GM12878 (cell line): ENCODE data around the gene USP25. TPM values are rescaled to one million over a fixed set of nuclear protein-coding genes. Genes with fewer than 3 reads are reported as not detected.

Source experiments
- ATAC-seq: fragments of 200-7000 bp; cut with Tn5 transposase; 3 replicates; pipeline ENCODE4 v1.9.1; 2020; ENCODE audit warnings: mild to moderate bottlenecking, moderate library complexity
- BruUV-seq: library from RNA; stranded (reverse); fragments of 400-500 nt; replicated peaks from 2 replicates; lab custom pipeline; 2021; lab: Mats Ljungman, UMichigan
- CTCF ChIA-PET: fragments of 300-600 bp; sonication (Branson Sonifier 250); formaldehyde crosslinking; extraction: SDS; loops from one replicate; lab custom pipeline; 2021; ENCODE audit warnings: inconsistent platforms; lab: Yijun Ruan, JAX
- POLR2A ChIA-PET: fragments of 350-600 bp; formaldehyde crosslinking; extraction: SDS; loops from one replicate; lab custom pipeline; 2021; ENCODE audit warnings: inconsistent platforms; lab: Charles Lee
- RAD21 ChIA-PET: fragments of 300-600 bp; sonication (Branson Sonifier 250); formaldehyde crosslinking; loops from one replicate; lab custom pipeline; 2023; ENCODE audit warnings: antibody characterized with exemption; ENCODE audit not compliant: unreplicated experiment; lab: Charles Lee
- SMC1A ChIA-PET: fragments of 300-600 bp; sonication (Branson Sonifier 250); formaldehyde crosslinking; loops from one replicate; lab custom pipeline; 2023; ENCODE audit not compliant: unreplicated experiment, uncharacterized antibody; lab: Charles Lee
- DNase-seq: peaks from one replicate; pipeline ENCODE4 v3.0.0-alpha.2; 2011; ENCODE audit warnings: low read depth, low spot score
- FAIRE-seq: peaks from 3 replicates; lab custom pipeline; 2011; peaks lifted over from hg19 to GRCh38; lab: Jason Lieb, UNC
- H2AFZ ChIP-seq: 2 replicates; pipeline ENCODE4 v1.6.0; 2011; ENCODE audit warnings: low read depth, low read length, control low read depth; ENCODE audit not compliant: control insufficient read depth
- H3K27ac ChIP-seq: 2 replicates; pipeline ENCODE4 v1.5.1; 2011; ENCODE audit warnings: control low read depth; ENCODE audit not compliant: control insufficient read depth, insufficient read depth
- H3K27me3 ChIP-seq, 2 experiments: replicated peaks in 1 of 2; 2 replicates each; pipeline versions ENCODE4 v1.6.0 to v1.6.1; 2011; ENCODE audit warnings: low read length in 1 of 2; ENCODE audit not compliant: control insufficient read depth in 2 of 2, insufficient read depth in 2 of 2
- H3K36me3 ChIP-seq, 2 experiments: 2 replicates each; pipeline ENCODE4 v1.5.1; 2011; ENCODE audit warnings: low read length in 1 of 2; ENCODE audit not compliant: control insufficient read depth in 2 of 2, insufficient read depth in 2 of 2
- H3K4me1 ChIP-seq: 2 replicates; pipeline ENCODE4 v1.6.1; 2011; ENCODE audit warnings: mild to moderate bottlenecking, low read length, moderate library complexity, mixed read lengths; ENCODE audit not compliant: control insufficient read depth, insufficient read depth
- H3K4me2 ChIP-seq: 2 replicates; pipeline ENCODE4 v1.6.0; 2011; ENCODE audit warnings: control low read depth; ENCODE audit not compliant: control insufficient read depth, insufficient read depth
- H3K4me3 ChIP-seq: fragments of 200-600 bp; sonication (generic); 2 replicates; pipeline ENCODE4 v1.5.1; 2016
- H3K79me2 ChIP-seq: 2 replicates; pipeline ENCODE4 v1.6.0; 2011; ENCODE audit warnings: low read length; ENCODE audit not compliant: control insufficient read depth, insufficient read depth
- H3K9ac ChIP-seq: 2 replicates; pipeline ENCODE4 v1.8.0; 2011; ENCODE audit warnings: low read length, control low read depth, mixed read lengths; ENCODE audit not compliant: control insufficient read depth, insufficient read depth
- H3K9me3 ChIP-seq: replicated peaks from 3 replicates; pipeline ENCODE4 v1.5.1; 2011; ENCODE audit warnings: mild to moderate bottlenecking, low read length; ENCODE audit not compliant: control insufficient read depth, insufficient read depth
- H4K20me1 ChIP-seq: 2 replicates; pipeline ENCODE4 v1.6.0; 2011; ENCODE audit not compliant: control insufficient read depth, insufficient read depth
- BCL3 ChIP-seq: IDR thresholded peaks from 2 replicates; pipeline ENCODE4 v1.6.1; 2011; ENCODE audit warnings: borderline replicate concordance, low read depth, mild to moderate bottlenecking, moderate library complexity, low read length; ENCODE audit not compliant: insufficient read depth, poor library complexity, severe bottlenecking
- CHD4 ChIP-seq: fragments of 200-600 bp; sonication (generic); IDR thresholded peaks from 2 replicates; pipeline ENCODE4 v1.6.1; 2016; ENCODE audit warnings: mild to moderate bottlenecking
- ELK1 ChIP-seq: IDR thresholded peaks from 2 replicates; pipeline ENCODE4 v1.6.1; 2012; ENCODE audit warnings: low read depth, low read length, improper control_type of control experiment
- IRF3 ChIP-seq: fragments of 450-650 bp; IDR thresholded peaks from 2 replicates; pipeline ENCODE4 v1.6.1; 2014; ENCODE audit warnings: mild to moderate bottlenecking
- LARP7 ChIP-seq: fragments of 450-650 bp; IDR thresholded peaks from 2 replicates; pipeline ENCODE4 v1.6.1; 2017; ENCODE audit warnings: mild to moderate bottlenecking
- MEF2B ChIP-seq: fragments of 450-650 bp; IDR thresholded peaks from 2 replicates; pipeline ENCODE4 v1.6.1; 2018; ENCODE audit warnings: mild to moderate bottlenecking, moderate library complexity; ENCODE audit not compliant: partially characterized antibody, poor library complexity, severe bottlenecking
- MXI1 ChIP-seq: fragments of 150-350 bp; IDR thresholded peaks from 2 replicates; pipeline ENCODE4 v1.6.1; 2011; ENCODE audit warnings: low read depth, mild to moderate bottlenecking, inconsistent platforms, low read length, improper control_type of control experiment
- PAX5 ChIP-seq: IDR thresholded peaks from 2 replicates; pipeline ENCODE4 v1.6.1; 2011; ENCODE audit warnings: low read depth, low read length, borderline replicate concordance
- PRDM15 ChIP-seq: fragments of 450-650 bp; formaldehyde crosslinking; IDR thresholded peaks from 2 replicates; pipeline ENCODE4 v1.4.0; 2020; ENCODE audit warnings: mild to moderate bottlenecking, moderate library complexity
- REST ChIP-seq: IDR thresholded peaks from 2 replicates; pipeline ENCODE4 v1.6.1; 2012; ENCODE audit warnings: mild to moderate bottlenecking, low read depth, low read length
- SIN3A ChIP-seq: IDR thresholded peaks from 2 replicates; pipeline ENCODE4 v1.6.1; 2012; ENCODE audit warnings: low read depth, low read length, improper control_type of control experiment
- ZNF207 ChIP-seq: fragments of 450-650 bp; IDR thresholded peaks from 2 replicates; pipeline ENCODE4 v1.6.1; 2014; ENCODE audit warnings: antibody characterized with exemption, mild to moderate bottlenecking, borderline replicate concordance
- ZNF384 ChIP-seq: IDR thresholded peaks from 2 replicates; pipeline ENCODE4 v1.6.1; 2012; ENCODE audit warnings: low read depth, mild to moderate bottlenecking, low read length, improper control_type of control experiment, borderline replicate concordance
- WGBS: methylation state at CpG from one replicate; pipeline ENCODE4 v1.1.6; 2016; ENCODE audit warnings: low lambda C conversion rate; ENCODE audit not compliant: insufficient replicate concordance, insufficient coverage; ENCODE audit errors: missing lambda C conversion rate; 5-methylcytosine and 5-hydroxymethylcytosine counted together
- in situ Hi-C: fragments of 300-500 bp; cut with MboI; formaldehyde crosslinking; loops from 9 replicates; pipeline ENCODE4 v1.14.3; 2018; ENCODE audit warnings: mixed read lengths
- intact Hi-C: fragments of 100-400 bp; cut with micrococcal nuclease; formaldehyde crosslinking; loops from one replicate; pipeline ENCODE4 v1.14.2; 2022; ENCODE audit not compliant: unreplicated experiment
- polyA plus RNA-seq, 11 experiments: library from polyadenylated mRNA; depleted of rRNA in 4 of 11; unstranded in 6 of 11; stranded (reverse) in 5 of 11; fragments of >200 nt; fragmentation: Nextera tagmentation in 4 of 11; fragmentation: Illumina TruSeq in 1 of 11; extraction: Ambion mirVana in 4 of 11; extraction: Trizol in 1 of 11; gene quantifications; 1 replicate in 1 of 11; 2 replicates in 10 of 11; pipeline versions ENCODE4 v1.2.1 to v1.2.3, GENCODE V29; 2011 to 2016; ENCODE audit warnings: inconsistent platforms in 2 of 11, missing spikeins in 2 of 11, low read depth in 1 of 11
- total RNA-seq, 4 experiments: library from RNA; depleted of rRNA in 3 of 4; stranded (reverse); fragments of >200 nt in 3 of 4; fragmentation: Illumina TruSeq in 1 of 4; extraction: Trizol in 1 of 4; gene quantifications; 2 replicates each; pipeline versions ENCODE4 v1.2.1 to v1.2.3, GENCODE V29; 2013 to 2021

Gene USP25
- total and polyA plus RNA-seq, 10 of the 15 experiments (the other 5 are each of a cell fraction or from before 2014, with no cell fraction given): 1.5 to 31.3 (median 23.4) TPM

- Histone ChIP-seq H3K4me1 (no peaks in the 10 kb centered on the region), H4K20me1 (no peaks in the 10 kb centered on the region), H3K36me3 (no peaks in the 10 kb centered on the region), H3K9ac (no peak overlapping the region), H3K27me3 (no peaks in the 10 kb centered on the region), H3K9me3 (peaks cover 3% of the 10 kb centered on the region), H3K27ac (no peak overlapping the region), H2AFZ (no peak overlapping the region), H3K79me2 (peaks cover 26% of the 10 kb centered on the region), H3K4me3 (no peak overlapping the region), H3K4me2 (no peak overlapping the region)
- 100% methylated on average over 1 of the region's 1 CpG for WGBS
- ChIA-PET CTCF (interaction anchor here (1.1 kb wide), 1 partner anchor 8 kb away, joined by 3 read pairs; no protein-coding TSS in a partner anchor), SMC1A (interaction anchor here (0.8 to 0.9 kb wide), 3 partner anchors 12 to 20 kb away, joined by 3 read pairs; no protein-coding TSS in a partner anchor), POLR2A (no interaction called here), RAD21 (interaction anchor here (1.0 kb wide), 1 partner anchor 15 kb away, joined by 3 read pairs; no protein-coding TSS in a partner anchor)
- intact Hi-C loops: no loop called here
- in situ Hi-C loops: no loop called here
- no peak for DNase-seq
- no TSS peak for BruUV-seq
- ATAC-seq: no peak
- FAIRE-seq: no peak
- TF ChIP-seq BCL3 (no peak), PAX5 (no peak), ZNF384 (no peak), MXI1 (no peak), LARP7 (no peak), REST (no peak), CHD4 (no peak), SIN3A (no peak), ZNF207 (no peak), ELK1 (no peak), PRDM15 (CRISPR knock-in tag) (no peak), IRF3 (no peak), MEF2B (no peak)
These were observed 21.3 kb downstream of the USP25 start for GRCh38 chr21:15751037-15751436.
